Keratinocyte (primary cell): ENCODE measurements around the gene ASTE1. TPM values are rescaled to one million over a fixed set of nuclear protein-coding genes. Genes with fewer than 3 reads are reported as not detected.

Source experiments
- DNase-seq: peaks from one replicate; pipeline ENCODE4 v3.0.0-alpha.2; 2011; ENCODE audit warnings: low read depth, missing footprints, low spot score
- FAIRE-seq: peaks from 2 replicates; lab custom pipeline; 2011; peaks lifted over from hg19 to GRCh38; lab: Jason Lieb, UNC
- H2AFZ ChIP-seq: 2 replicates; pipeline ENCODE4 v1.6.0; 2012; ENCODE audit warnings: low read length, control low read depth, inconsistent platforms; ENCODE audit not compliant: control insufficient read depth
- H3K27ac ChIP-seq: 2 replicates; pipeline ENCODE4 v1.5.1; 2011; ENCODE audit warnings: low read length; ENCODE audit not compliant: control insufficient read depth, insufficient read depth
- H3K27me3 ChIP-seq: 3 replicates; pipeline ENCODE4 v1.6.0; 2011; ENCODE audit warnings: low read length; ENCODE audit not compliant: control insufficient read depth, insufficient read depth; ENCODE audit errors: extremely low read depth
- H3K36me3 ChIP-seq, 2 experiments: 2 replicates in 1 of 2; 3 replicates in 1 of 2; pipeline ENCODE4 v1.5.1; 2011; ENCODE audit warnings: low read length in 2 of 2, mild to moderate bottlenecking in 1 of 2; ENCODE audit not compliant: control insufficient read depth in 2 of 2, insufficient read depth in 2 of 2; ENCODE audit errors: extremely low read depth in 1 of 2
- H3K4me1 ChIP-seq: 3 replicates; pipeline ENCODE4 v1.5.1; 2011; ENCODE audit warnings: low read length; ENCODE audit not compliant: control insufficient read depth, insufficient read depth; ENCODE audit errors: extremely low read depth
- H3K4me2 ChIP-seq: 3 replicates; pipeline ENCODE4 v1.6.0; 2011; ENCODE audit warnings: low read depth, low read length; ENCODE audit not compliant: control insufficient read depth, insufficient read depth; ENCODE audit errors: extremely low read depth
- H3K4me3 ChIP-seq, 3 experiments: fragments of 200-600 bp in 1 of 3; sonication (generic) in 1 of 3; 2 replicates in 2 of 3; 3 replicates in 1 of 3; pipeline ENCODE4 v1.5.1; 2011 to 2016; ENCODE audit warnings: low read length in 3 of 3, mild to moderate bottlenecking in 3 of 3, control low read depth in 2 of 3, inconsistent platforms in 1 of 3, low read depth in 1 of 3, mixed read lengths in 1 of 3, mixed run types in 1 of 3, moderate library complexity in 1 of 3; ENCODE audit not compliant: control insufficient read depth in 2 of 3, insufficient read depth in 2 of 3; ENCODE audit errors: extremely low read depth in 1 of 3
- H3K79me2 ChIP-seq: 2 replicates; pipeline ENCODE4 v1.6.0; 2012; ENCODE audit warnings: low read length; ENCODE audit not compliant: control insufficient read depth, insufficient read depth
- H3K9ac ChIP-seq: 3 replicates; pipeline ENCODE4 v1.6.0; 2011; ENCODE audit warnings: low read length; ENCODE audit not compliant: control insufficient read depth, insufficient read depth; ENCODE audit errors: extremely low read depth
- H3K9me1 ChIP-seq: 3 replicates; pipeline ENCODE4 v1.6.0; 2011; ENCODE audit warnings: low read length; ENCODE audit not compliant: control insufficient read depth, insufficient read depth; ENCODE audit errors: extremely low read depth
- H3K9me3 ChIP-seq: 2 replicates; pipeline ENCODE4 v1.5.1; 2012; ENCODE audit warnings: low read depth, low read length; ENCODE audit not compliant: control insufficient read depth
- H4K20me1 ChIP-seq: 3 replicates; pipeline ENCODE4 v1.6.0; 2011; ENCODE audit warnings: low read length; ENCODE audit not compliant: control insufficient read depth, insufficient read depth; ENCODE audit errors: extremely low read depth
- EZH2 ChIP-seq: IDR thresholded peaks from one replicate; pipeline ENCODE4 v1.6.1; 2012; ENCODE audit warnings: inconsistent platforms, mild to moderate bottlenecking, low read length, moderate library complexity
- dilution Hi-C: fragments of 300-500 bp; cut with MboI; formaldehyde crosslinking; loops from one replicate; pipeline ENCODE4 v1.7.0; 2020; ENCODE audit warnings: low sequenced_read_pairs; ENCODE audit not compliant: extremely low pct_ligation_motif_present
- polyA minus RNA-seq, 3 experiments: library from RNA; depleted of rRNA, polyadenylated mRNA; stranded (reverse); fragments of >200 nt; gene quantifications; 1 replicate in 1 of 3; 2 replicates in 1 of 3; 3 replicates in 1 of 3; pipeline ENCODE4 v1.2.3, GENCODE V29; 2011
- polyA plus RNA-seq, 5 experiments: library from polyadenylated mRNA; depleted of rRNA in 3 of 5; stranded (reverse) in 3 of 5; stranded (forward) in 1 of 5; unstranded in 1 of 5; fragments of >200 nt; gene quantifications; 1 replicate in 1 of 5; 2 replicates in 3 of 5; 3 replicates in 1 of 5; pipeline versions ENCODE4 v1.2.1 to v1.2.3, GENCODE V29; 2011 to 2012; ENCODE audit warnings: missing spikeins in 2 of 5, low read depth in 1 of 5, low replicate concordance in 1 of 5
- TF ChIP-seq, protein P1 (sequence below), 3 experiments: IDR thresholded peaks in 1 of 3; conservative IDR thresholded peaks in 1 of 3; optimal IDR thresholded peaks in 1 of 3; 2 replicates in 2 of 3; 3 replicates in 1 of 3; pipeline versions ENCODE3 to v1.5.1; 2011; ENCODE audit warnings: low read length in 3 of 3, mild to moderate bottlenecking in 3 of 3, moderate library complexity in 2 of 3, control low read depth in 1 of 3, inconsistent platforms in 1 of 3; ENCODE audit not compliant: insufficient read depth in 2 of 3; ENCODE audit errors: extremely low read depth in 1 of 3

The ASTE1 gene, protein sequence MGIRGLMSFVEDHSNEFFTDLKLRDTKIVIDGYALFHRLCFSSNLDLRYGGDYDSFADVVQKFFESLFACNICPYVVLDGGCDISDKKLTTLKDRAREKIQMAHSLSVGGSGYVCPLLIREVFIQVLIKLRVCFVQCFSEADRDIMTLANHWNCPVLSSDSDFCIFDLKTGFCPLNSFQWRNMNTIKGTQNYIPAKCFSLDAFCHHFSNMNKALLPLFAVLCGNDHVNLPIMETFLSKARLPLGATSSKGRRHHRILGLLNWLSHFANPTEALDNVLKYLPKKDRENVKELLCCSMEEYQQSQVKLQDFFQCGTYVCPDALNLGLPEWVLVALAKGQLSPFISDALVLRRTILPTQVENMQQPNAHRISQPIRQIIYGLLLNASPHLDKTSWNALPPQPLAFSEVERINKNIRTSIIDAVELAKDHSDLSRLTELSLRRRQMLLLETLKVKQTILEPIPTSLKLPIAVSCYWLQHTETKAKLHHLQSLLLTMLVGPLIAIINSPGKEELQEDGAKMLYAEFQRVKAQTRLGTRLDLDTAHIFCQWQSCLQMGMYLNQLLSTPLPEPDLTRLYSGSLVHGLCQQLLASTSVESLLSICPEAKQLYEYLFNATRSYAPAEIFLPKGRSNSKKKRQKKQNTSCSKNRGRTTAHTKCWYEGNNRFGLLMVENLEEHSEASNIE
- polyA plus RNA-seq (4.3 to 5.2 TPM (median 4.6 TPM) in 3 replicates), polyA minus RNA-seq (3.2 to 5.9 TPM (median 4.5 TPM) in 3 replicates)
- polyA plus RNA-seq (2011; ENCODE audit: low read depth) = 1.8 TPM
- polyA plus RNA-seq (2011; cell fraction: cytosol; rRNA removed) = 1.9 and 3.4 TPM in 2 replicates
- polyA plus RNA-seq (2011; cell fraction: nucleus; rRNA removed) = 4.2 and 4.9 TPM in 2 replicates
- 2.5 and 2.7 TPM in 2 replicates for polyA plus RNA-seq (2012; ENCODE audit: low replicate concordance)
- 5.9 TPM for polyA minus RNA-seq (2011; cell fraction: cytosol; rRNA and poly(A)+ RNA removed)
- polyA minus RNA-seq (2011; cell fraction: nucleus; rRNA and poly(A)+ RNA removed) = 3.4 and 7.0 TPM in 2 replicates

DNA sequence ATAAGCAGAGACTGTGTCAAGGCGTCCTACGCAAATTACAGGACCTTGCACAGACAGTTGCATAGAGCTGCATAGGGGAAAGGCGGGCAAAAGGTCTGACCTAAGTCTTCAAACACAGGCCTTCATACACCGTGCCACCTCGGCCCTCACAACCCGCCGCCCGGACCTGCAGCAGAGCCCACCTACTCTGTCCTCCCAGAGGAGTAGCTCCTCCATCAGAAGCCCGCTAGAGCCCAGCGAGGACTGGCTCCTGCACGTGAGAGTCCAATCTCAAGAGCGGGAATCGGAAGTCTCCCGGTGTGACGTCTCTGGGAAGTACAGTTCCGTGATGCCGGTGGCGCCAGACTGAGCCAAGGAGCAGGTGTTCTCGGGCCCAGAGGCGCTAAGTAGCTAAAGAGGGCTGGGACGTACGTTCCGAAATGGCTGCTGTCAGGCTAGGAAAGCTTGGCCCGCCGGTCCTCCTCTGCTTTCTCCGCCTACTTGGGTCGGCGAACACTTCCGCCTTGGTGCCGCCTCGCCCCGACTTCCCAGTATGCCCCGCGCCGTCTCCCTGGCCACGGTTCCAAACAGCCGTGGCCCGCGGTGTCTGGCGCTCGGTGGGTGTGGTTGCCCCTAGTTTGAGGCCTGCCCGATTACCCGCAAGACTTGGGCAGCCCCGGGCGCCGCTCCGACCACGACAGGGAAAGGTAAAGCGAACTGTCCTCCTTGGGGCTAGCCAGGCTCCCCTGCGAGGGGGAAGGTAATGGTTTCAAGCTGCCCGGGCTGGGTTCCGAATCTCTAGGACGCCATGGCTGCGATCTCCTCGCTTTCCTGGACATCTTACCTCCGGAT, at the start of gene ASTE1, which contains the start of gene NEK11:
Gene ASTE1 (minus strand): TSS at position 505 of the 831 bp plus-strand sequence. CDS start 1,519 bp downstream, outside the sequence.
Gene NEK11 (plus strand): TSS at position 557 of the 831 bp plus-strand sequence. CDS start 2,832 bp downstream, outside the sequence.
- Histone ChIP-seq H3K9me1 (no peaks in the 10 kb centered on the region), H3K36me3 (peaks cover 0 to 4% of the 10 kb centered on the region in 2 experiments), H3K4me1 (peaks cover 15% of the 10 kb centered on the region), H2AFZ (peak within 1 kb of the TSS; percentile 100), H3K4me3 (peak within 1 kb of the TSS; percentile 67 to 91 (median 83)), H3K27ac (peak within 1 kb of the TSS; percentile 90), H3K9me3 (no peaks in the 10 kb centered on the region), H3K4me2 (peak within 1 kb of the TSS; percentile 93), H4K20me1 (no peaks in the 10 kb centered on the region), H3K9ac (peak within 1 kb of the TSS; percentile 90), H3K27me3 (no peaks in the 10 kb centered on the region), H3K79me2 (no peaks in the 10 kb centered on the region)
- FAIRE-seq = peak; percentile 5
- peak; percentile 13 for DNase-seq
- dilution Hi-C loops = no loop called here
- TF ChIP-seq, protein P1, sequence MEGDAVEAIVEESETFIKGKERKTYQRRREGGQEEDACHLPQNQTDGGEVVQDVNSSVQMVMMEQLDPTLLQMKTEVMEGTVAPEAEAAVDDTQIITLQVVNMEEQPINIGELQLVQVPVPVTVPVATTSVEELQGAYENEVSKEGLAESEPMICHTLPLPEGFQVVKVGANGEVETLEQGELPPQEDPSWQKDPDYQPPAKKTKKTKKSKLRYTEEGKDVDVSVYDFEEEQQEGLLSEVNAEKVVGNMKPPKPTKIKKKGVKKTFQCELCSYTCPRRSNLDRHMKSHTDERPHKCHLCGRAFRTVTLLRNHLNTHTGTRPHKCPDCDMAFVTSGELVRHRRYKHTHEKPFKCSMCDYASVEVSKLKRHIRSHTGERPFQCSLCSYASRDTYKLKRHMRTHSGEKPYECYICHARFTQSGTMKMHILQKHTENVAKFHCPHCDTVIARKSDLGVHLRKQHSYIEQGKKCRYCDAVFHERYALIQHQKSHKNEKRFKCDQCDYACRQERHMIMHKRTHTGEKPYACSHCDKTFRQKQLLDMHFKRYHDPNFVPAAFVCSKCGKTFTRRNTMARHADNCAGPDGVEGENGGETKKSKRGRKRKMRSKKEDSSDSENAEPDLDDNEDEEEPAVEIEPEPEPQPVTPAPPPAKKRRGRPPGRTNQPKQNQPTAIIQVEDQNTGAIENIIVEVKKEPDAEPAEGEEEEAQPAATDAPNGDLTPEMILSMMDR (optimal IDR thresholded peaks at IDR 0.05 in 1 of 3, IDR thresholded peaks at IDR 0.05 in 1 of 3, conservative IDR thresholded peaks at IDR 0.05 in 1 of 3; ENCODE audit: extremely low read depth in 1 of 3, insufficient read depth in 2 of 3, low read length in 3 of 3) = no peak
- TF ChIP-seq EZH2 = no peak

DNA sequence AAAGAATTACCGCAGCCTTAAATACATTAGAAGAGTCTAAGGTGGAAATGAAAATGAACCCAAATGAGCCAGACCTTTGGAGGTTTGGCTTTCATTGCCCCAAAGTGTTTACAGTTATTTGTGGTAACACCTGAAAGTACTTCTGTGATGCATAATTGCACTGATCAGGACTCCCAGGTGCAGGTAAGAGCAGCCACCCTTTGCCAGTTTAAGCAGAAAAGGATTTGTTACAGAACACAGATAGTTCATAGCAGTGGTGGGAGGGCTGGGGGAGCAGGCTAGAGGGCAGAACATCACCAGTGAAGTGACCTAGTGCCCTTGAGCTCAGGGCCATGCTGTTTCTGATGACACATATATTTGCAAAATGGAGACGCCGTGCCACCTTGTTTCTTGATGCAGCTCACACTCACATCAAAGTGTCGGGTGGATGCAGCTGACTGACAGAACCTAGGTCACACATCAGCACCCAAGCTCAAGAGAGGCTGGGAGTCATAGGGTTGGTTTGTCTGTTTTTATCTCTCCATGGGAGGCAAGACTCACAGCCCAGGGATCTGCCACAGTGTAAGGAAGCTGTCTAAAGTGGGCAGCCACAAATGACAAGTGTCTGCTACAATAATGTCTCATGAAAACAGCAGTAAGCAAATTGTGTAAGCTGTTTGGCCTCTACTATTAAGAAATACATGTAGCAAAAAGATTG, 49.2 kb upstream of the ASTE1 start:
- H3K27me3 ChIP-seq = no peaks in the 10 kb centered on the region
- H3K4me3 ChIP-seq = no peak overlapping the region
- no peaks in the 10 kb centered on the region for H3K9me3 ChIP-seq
- DNase-seq (no peak), FAIRE-seq (no peak)
- no peaks in the 10 kb centered on the region for H3K36me3 ChIP-seq
- TF ChIP-seq, protein P1 (optimal IDR thresholded peaks at IDR 0.05 in 1 of 3, IDR thresholded peaks at IDR 0.05 in 1 of 3, conservative IDR thresholded peaks at IDR 0.05 in 1 of 3; ENCODE audit: extremely low read depth in 1 of 3, insufficient read depth in 2 of 3, low read length in 3 of 3) = no peak
- no peak for TF ChIP-seq EZH2
- H4K20me1 ChIP-seq = no peaks in the 10 kb centered on the region
- no peak overlapping the region for H3K4me2 ChIP-seq
- H3K79me2 ChIP-seq = no peaks in the 10 kb centered on the region
- H3K27ac ChIP-seq = no peak overlapping the region
- H3K4me1 ChIP-seq = no peaks in the 10 kb centered on the region
- H3K9me1 ChIP-seq = no peaks in the 10 kb centered on the region
- dilution Hi-C loops = no loop called here
- H3K9ac ChIP-seq = no peak overlapping the region
- no peak overlapping the region for H2AFZ ChIP-seq
